Measurements from ENCODE around the gene CLMN. TPM values are rescaled to one million over a fixed set of nuclear protein-coding genes. Genes with fewer than 3 reads are reported as not detected.

The CLMN gene
- total and polyA plus RNA-seq, 2 of the 4 experiments (the other 2 are of a cell fraction) = 0.10 to 0.18 TPM

- H3K9me3 ChIP-seq (ENCODE audit: control insufficient read depth, insufficient read depth, low read length) = no peaks in the 10 kb centered on the region
- H4K5ac ChIP-seq (ENCODE audit: low read depth, low read length) = no peak overlapping the region
- H2AFZ ChIP-seq (replicated peaks; ENCODE audit: low read length, poor library complexity) = no peak overlapping the region
- no peaks in the 10 kb centered on the region for H3K27me3 ChIP-seq (ENCODE audit: control insufficient read depth, insufficient read depth, low read length)
- DNase-seq = no peak
- H3K18ac ChIP-seq (ENCODE audit: low read depth, low read length) = no peak overlapping the region
- no peaks in the 10 kb centered on the region for H3K79me1 ChIP-seq (ENCODE audit: low read depth in 1 of 2, low read length in 2 of 2)
- no peaks in the 10 kb centered on the region for H3K36me3 ChIP-seq (ENCODE audit: control insufficient read depth, insufficient read depth, low read length)
- no TSS peak for BruUV-seq (replicated peaks)
- H4K91ac ChIP-seq (ENCODE audit: insufficient read depth, low read depth, low read length) = no peak overlapping the region; the same call in 1 of the 2 replicates
- H2BK120ac ChIP-seq (ENCODE audit: low read depth, low read length) = no peak overlapping the region
- no peaks in the 10 kb centered on the region for H3K9me1 ChIP-seq (ENCODE audit: insufficient read depth, low read length)
- in situ Hi-C loops (cut with MboI; ENCODE audit: low sequenced_read_pairs) = no loop called here
- no peak overlapping the region for H3K4me2 ChIP-seq (ENCODE audit: low read depth, low read length)
- H4K20me1 ChIP-seq (ENCODE audit: insufficient read depth, low read length) = no peaks in the 10 kb centered on the region
- no peak overlapping the region for H3K9ac ChIP-seq (ENCODE audit: low read depth, low read length)
- no peak overlapping the region for H3K23ac ChIP-seq (ENCODE audit: low read depth, low read length)
- H3K56ac ChIP-seq (ENCODE audit: extremely low read depth, insufficient read depth, low read length) = no peak overlapping the region
- no peak overlapping the region for H3K27ac ChIP-seq (ENCODE audit: insufficient read depth, low read length)
- ChIA-PET CTCF (interaction anchor here (0.6 kb wide), 1 partner anchor 18 kb away, joined by 4 read pairs; no protein-coding TSS in a partner anchor), POLR2A (ENCODE audit: unreplicated experiment) (no interaction called here)
- H3K4me3 ChIP-seq (ENCODE audit: insufficient read depth, low read depth, low read length) = no peak overlapping the region
- no peak overlapping the region for H4K8ac ChIP-seq (ENCODE audit: low read depth in 2 of 2, low read length in 2 of 2)
- WGBS, 2 experiments (ENCODE audit: extremely low coverage in 2 of 2, insufficient read length in 1 of 2) = 63% methylated on average over 10 of the region's 16 CpGs; no CpG with 5 or more reads in 1 of the 2 experiments
- dilution Hi-C loops (cut with HindIII; ENCODE audit: low sequenced_read_pairs, unreplicated experiment) = no loop called here
- no peak overlapping the region for H2AK5ac ChIP-seq (ENCODE audit: low read depth, low read length)
- intact Hi-C loops (cut with micrococcal nuclease) = no loop called here
- peaks cover 5% of the 10 kb centered on the region; the same call in 1 of the 2 replicates for H3K4me1 ChIP-seq (ENCODE audit: control insufficient read depth, insufficient read depth, low read length)
- H3K4ac ChIP-seq (ENCODE audit: low read depth, low read length) = no peak overlapping the region
- ATAC-seq (ENCODE audit: low read depth) = no peak
- no peak overlapping the region for H3K14ac ChIP-seq (replicated peaks; ENCODE audit: low read depth, low read length)
- no peak overlapping the region for H2BK15ac ChIP-seq (ENCODE audit: low read depth, low read length)
- no peak overlapping the region for H2BK20ac ChIP-seq (ENCODE audit: low read depth, low read length)
- H2AK9ac ChIP-seq (replicated peaks; ENCODE audit: low read depth, low read length, poor library complexity) = no peak overlapping the region
- no peak overlapping the region for H2BK5ac ChIP-seq (ENCODE audit: low read depth, low read length, poor library complexity, severe bottlenecking)
- TF ChIP-seq MAFK (IDR thresholded peaks at IDR 0.05; ENCODE audit: low read depth, low read length) (no peak), FOS (IDR thresholded peaks at IDR 0.05; ENCODE audit: low read depth, low read length) (no peak), POLR2A (IDR thresholded peaks at IDR 0.05; ENCODE audit: low read depth, low read length) (no peak), RAD21 (IDR thresholded peaks at IDR 0.05; ENCODE audit: low read length) (no peak), MAZ (IDR thresholded peaks at IDR 0.05; ENCODE audit: borderline replicate concordance, low read depth, low read length) (no peak), ELK1 (IDR thresholded peaks at IDR 0.05; ENCODE audit: borderline replicate concordance, low read depth, low read length) (no peak), SMC3 (IDR thresholded peaks at IDR 0.05; ENCODE audit: low read depth, low read length) (no peak), CTCF (conservative IDR thresholded peaks at IDR 0.05; ENCODE audit: low read depth, low read length) (no peak), RCOR1 (IDR thresholded peaks at IDR 0.05; ENCODE audit: insufficient replicate concordance, low read length) (no peak), NFE2L2 (IDR thresholded peaks at IDR 0.05; ENCODE audit: low read depth, low read length) (no peak), RFX5 (IDR thresholded peaks at IDR 0.05; ENCODE audit: low read depth, low read length) (no peak), CHD1 (IDR thresholded peaks at IDR 0.05; ENCODE audit: low read depth, low read length) (no peak), MXI1 (IDR thresholded peaks at IDR 0.05; ENCODE audit: borderline replicate concordance, low read depth, low read length) (no peak), CEBPB (IDR thresholded peaks at IDR 0.05; ENCODE audit: low read depth, low read length) (no peak), BHLHE40 (IDR thresholded peaks at IDR 0.05; ENCODE audit: low read depth, low read length) (no peak)
Observed at GRCh38 chr14:95261616-95262510, 57.8 kb downstream of the CLMN start.

Data from IMR-90 (cell line).